HCT116 (cell line): ENCODE measurements around the gene TTC33. TPM values are rescaled to one million over a fixed set of nuclear protein-coding genes. Genes with fewer than 3 reads are reported as not detected.

Experiments
- ATAC-seq: fragments of 200-7000 bp; cut with Tn5 transposase; 2 replicates; pipeline ENCODE4 v1.9.1; 2020; ENCODE audit warnings: mild to moderate bottlenecking, moderate library complexity
- BruUV-seq: library from RNA; stranded (reverse); fragments of 400-500 nt; replicated peaks from 2 replicates; lab custom pipeline; 2021; lab: Mats Ljungman, UMichigan
- CTCF ChIA-PET: fragments of 300-600 bp; sonication (Branson Sonifier 250); formaldehyde crosslinking; loops from one replicate; lab custom pipeline; 2021; ENCODE audit warnings: antibody characterized with exemption; lab: Charles Lee
- POLR2A ChIA-PET: fragments of 300-600, 350-600 bp; sonication (Branson Sonifier 250); formaldehyde crosslinking; loops from one replicate; lab custom pipeline; 2021; ENCODE audit warnings: antibody characterized with exemption; lab: Charles Lee
- RAD21 ChIA-PET, 2 experiments: fragments of 300-600 bp; sonication (Branson Sonifier 250); formaldehyde crosslinking; loops; one replicate each; lab custom pipeline; 2023; ENCODE audit warnings: low total read pairs in 2 of 2; ENCODE audit not compliant: uncharacterized antibody in 2 of 2, unreplicated experiment in 2 of 2, low non-redundant PET in 1 of 2; lab: Charles Lee
- DNase-seq: peaks from one replicate; pipeline ENCODE4 v3.0.0-alpha.2; 2010; ENCODE audit warnings: low read depth, low spot score
- H2AFZ ChIP-seq: fragments of 200-600 bp; shearing (Covaris generic), sonication (generic); 2 replicates; pipeline ENCODE4 v1.6.1; 2017; ENCODE audit warnings: low read depth, mixed run types, mixed read lengths, antibody characterized with exemption, low read length; ENCODE audit not compliant: poor library complexity, severe bottlenecking
- H3K27ac ChIP-seq: 2 replicates; pipeline ENCODE4 v1.5.1; 2012; ENCODE audit warnings: low read depth, low read length
- H3K27me3 ChIP-seq: fragments of 200-600 bp; sonication (generic); 2 replicates; pipeline ENCODE4 v1.6.1; 2016; ENCODE audit warnings: mixed run types, low read length, mixed read lengths; ENCODE audit not compliant: insufficient read depth
- H3K36me3 ChIP-seq, 2 experiments: fragments of 200-500 bp in 1 of 2; fragments of 200-600 bp in 1 of 2; sonication (Bioruptor generic) in 1 of 2; sonication (generic) in 1 of 2; 2 replicates each; pipeline versions ENCODE4 v1.5.1 to v1.6.1; 2014 to 2016; ENCODE audit warnings: low read length in 2 of 2, inconsistent platforms in 1 of 2, mixed read lengths in 1 of 2, mixed run types in 1 of 2; ENCODE audit not compliant: insufficient read depth in 2 of 2, control insufficient read depth in 1 of 2
- H3K4me1 ChIP-seq, 2 experiments: fragments of 200-600 bp in 1 of 2; sonication (generic) in 1 of 2; 2 replicates each; pipeline versions ENCODE4 v1.5.1 to v1.6.1; 2012 to 2017; ENCODE audit warnings: low read length in 2 of 2, inconsistent platforms in 1 of 2, mild to moderate bottlenecking in 1 of 2, mixed read lengths in 1 of 2, mixed run types in 1 of 2, moderate library complexity in 1 of 2; ENCODE audit not compliant: insufficient read depth in 2 of 2, control insufficient read depth in 1 of 2
- H3K4me2 ChIP-seq: fragments of 200-600 bp; sonication (generic); 2 replicates; pipeline ENCODE4 v1.6.1; 2017; ENCODE audit warnings: mixed run types, low read length, mixed read lengths
- H3K4me3 ChIP-seq, 2 experiments: fragments of 200-600 bp in 1 of 2; sonication (generic) in 1 of 2; replicated peaks in 1 of 2; 2 replicates each; pipeline ENCODE4 v1.5.1; 2011 to 2016; ENCODE audit warnings: low read length in 2 of 2, control low read depth in 1 of 2, low read depth in 1 of 2, mild to moderate bottlenecking in 1 of 2, mixed read lengths in 1 of 2, mixed run types in 1 of 2
- H3K79me2 ChIP-seq: fragments of 200-600 bp; sonication (generic); 2 replicates; pipeline ENCODE4 v1.6.1; 2017; ENCODE audit warnings: mild to moderate bottlenecking, mixed run types, low read length, moderate library complexity, mixed read lengths; ENCODE audit not compliant: insufficient read depth
- H3K9ac ChIP-seq: fragments of 200-600 bp; sonication (generic); 2 replicates; pipeline ENCODE4 v1.6.1; 2016; ENCODE audit warnings: low read length, mixed read lengths
- H3K9me2 ChIP-seq: fragments of 200-600 bp; sonication (generic), shearing (Covaris generic); 2 replicates; pipeline ENCODE4 v1.6.1; 2017; ENCODE audit warnings: mixed run types, mild to moderate bottlenecking, moderate library complexity; ENCODE audit not compliant: insufficient read depth
- H3K9me3 ChIP-seq, 2 experiments: fragments of 200-500 bp in 1 of 2; fragments of 200-600 bp in 1 of 2; sonication (Bioruptor generic) in 1 of 2; sonication (generic) in 1 of 2; 2 replicates each; pipeline ENCODE4 v1.6.1; 2014 to 2017; ENCODE audit warnings: low read length in 2 of 2, mixed read lengths in 2 of 2, inconsistent platforms in 1 of 2, low read depth in 1 of 2, mild to moderate bottlenecking in 1 of 2, mixed run types in 1 of 2, moderate library complexity in 1 of 2; ENCODE audit not compliant: control insufficient read depth in 1 of 2, insufficient read depth in 1 of 2
- H4K20me1 ChIP-seq: fragments of 200-600 bp; sonication (generic), shearing (Covaris generic); 2 replicates; pipeline ENCODE4 v1.6.1; 2017; ENCODE audit warnings: mixed run types, mild to moderate bottlenecking, moderate library complexity; ENCODE audit not compliant: insufficient read depth
- CTCF ChIP-seq, 3 experiments: fragments of 200-600 bp in 1 of 3; sonication (generic) in 1 of 3; IDR thresholded peaks in 2 of 3; conservative IDR thresholded peaks in 1 of 3; 2 replicates each; pipeline ENCODE4 v1.5.1; 2012 to 2017; ENCODE audit warnings: low read depth in 2 of 3, low read length in 2 of 3, antibody characterized with exemption in 1 of 3, borderline replicate concordance in 1 of 3, control low read depth in 1 of 3, mild to moderate bottlenecking in 1 of 3, mixed read lengths in 1 of 3, mixed run types in 1 of 3, moderate library complexity in 1 of 3; ENCODE audit not compliant: insufficient read depth in 1 of 3
- EGR1 ChIP-seq: IDR thresholded peaks from 2 replicates; pipeline ENCODE4 v1.6.1; 2012; ENCODE audit warnings: low read depth
- JUND ChIP-seq: IDR thresholded peaks from 2 replicates; pipeline ENCODE4 v1.6.1; 2012
- POLR2A ChIP-seq: IDR thresholded peaks from 2 replicates; pipeline ENCODE4 v1.7.0; 2011; ENCODE audit warnings: borderline replicate concordance; ENCODE audit not compliant: insufficient read depth, insufficient read length; ENCODE audit errors: extremely low read depth
- RAD21 ChIP-seq: IDR thresholded peaks from 2 replicates; pipeline ENCODE4 v1.6.1; 2012; ENCODE audit warnings: low read depth, mild to moderate bottlenecking
- REST ChIP-seq: IDR thresholded peaks from 2 replicates; pipeline ENCODE4 v1.6.1; 2012; ENCODE audit warnings: low read depth
- SRF ChIP-seq: IDR thresholded peaks from 2 replicates; pipeline ENCODE4 v1.6.1; 2012; ENCODE audit warnings: low read depth
- TCF7L2 ChIP-seq: IDR thresholded peaks from 2 replicates; pipeline ENCODE4 v1.7.0; 2011; ENCODE audit warnings: borderline replicate concordance, inconsistent platforms; ENCODE audit not compliant: insufficient read depth, insufficient read length; ENCODE audit errors: extremely low read depth
- ZBTB33 ChIP-seq: IDR thresholded peaks from 2 replicates; pipeline ENCODE4 v1.6.1; 2011; ENCODE audit warnings: mild to moderate bottlenecking, low read length, moderate library complexity; ENCODE audit not compliant: insufficient replicate concordance; ENCODE audit errors: extremely low read depth
- ZFX ChIP-seq: fragments of 450-650 bp; IDR thresholded peaks from 2 replicates; pipeline ENCODE4 v1.6.1; 2017
- intact Hi-C: fragments of 100-400 bp; cut with micrococcal nuclease; formaldehyde crosslinking; loops from 2 replicates; pipeline ENCODE4 v1.10.0; 2022
- total RNA-seq: library from RNA; stranded (reverse); gene quantifications from one replicate; pipeline ENCODE4 v1.2.1, GENCODE V29; 2021; ENCODE audit not compliant: unreplicated experiment
- TF ChIP-seq, protein P1 (sequence below): IDR thresholded peaks from 2 replicates; pipeline ENCODE4 v1.6.1; 2012
- TF ChIP-seq, protein P2 (sequence below): IDR thresholded peaks from 2 replicates; pipeline ENCODE4 v1.6.1; 2012

Gene TTC33
- total RNA-seq, 1 experiment from 2014 or later = 14.5 TPM

- DNase-seq (no peak), ATAC-seq (no peak)
- TF ChIP-seq RAD21 (no peak), TCF7L2 (no peak), POLR2A (no peak), CTCF (IDR thresholded peaks at IDR 0.05 in 2 of 3, conservative IDR thresholded peaks at IDR 0.05 in 1 of 3; ENCODE audit: borderline replicate concordance in 1 of 3, insufficient read depth in 1 of 3, low read depth in 2 of 3, low read length in 2 of 3) (no peak), ZBTB33 (no peak), JUND (no peak), SRF (no peak), ZFX (no peak), EGR1 (no peak), REST (no peak)
- TF ChIP-seq, protein P1, sequence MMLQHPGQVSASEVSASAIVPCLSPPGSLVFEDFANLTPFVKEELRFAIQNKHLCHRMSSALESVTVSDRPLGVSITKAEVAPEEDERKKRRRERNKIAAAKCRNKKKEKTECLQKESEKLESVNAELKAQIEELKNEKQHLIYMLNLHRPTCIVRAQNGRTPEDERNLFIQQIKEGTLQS = no peak
- TF ChIP-seq, protein P2, sequence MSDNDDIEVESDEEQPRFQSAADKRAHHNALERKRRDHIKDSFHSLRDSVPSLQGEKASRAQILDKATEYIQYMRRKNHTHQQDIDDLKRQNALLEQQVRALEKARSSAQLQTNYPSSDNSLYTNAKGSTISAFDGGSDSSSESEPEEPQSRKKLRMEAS = no peak
- Histone ChIP-seq H3K27me3 (no peaks in the 10 kb centered on the region), H3K4me2 (no peak overlapping the region), H3K4me3 (no peak overlapping the region), H3K9me3 (no peaks in the 10 kb centered on the region), H3K79me2 (no peaks in the 10 kb centered on the region), H3K9ac (no peak overlapping the region), H2AFZ (no peak overlapping the region), H3K9me2 (no peaks in the 10 kb centered on the region; the same call in 1 of the 2 replicates), H3K27ac (no peak overlapping the region), H3K4me1 (no peaks in the 10 kb centered on the region), H4K20me1 (no peaks in the 10 kb centered on the region), H3K36me3 (no peaks in the 10 kb centered on the region)
- BruUV-seq = no TSS peak
- RAD21 ChIA-PET = no interaction called here
- CTCF ChIA-PET = no interaction called here
- POLR2A ChIA-PET = no interaction called here
- intact Hi-C loops = no loop called here
Observed at GRCh38 chr5:40575411-40575810, 180.3 kb downstream of the TTC33 start.
